ENCODE results near the gene USP28.

DNA sequence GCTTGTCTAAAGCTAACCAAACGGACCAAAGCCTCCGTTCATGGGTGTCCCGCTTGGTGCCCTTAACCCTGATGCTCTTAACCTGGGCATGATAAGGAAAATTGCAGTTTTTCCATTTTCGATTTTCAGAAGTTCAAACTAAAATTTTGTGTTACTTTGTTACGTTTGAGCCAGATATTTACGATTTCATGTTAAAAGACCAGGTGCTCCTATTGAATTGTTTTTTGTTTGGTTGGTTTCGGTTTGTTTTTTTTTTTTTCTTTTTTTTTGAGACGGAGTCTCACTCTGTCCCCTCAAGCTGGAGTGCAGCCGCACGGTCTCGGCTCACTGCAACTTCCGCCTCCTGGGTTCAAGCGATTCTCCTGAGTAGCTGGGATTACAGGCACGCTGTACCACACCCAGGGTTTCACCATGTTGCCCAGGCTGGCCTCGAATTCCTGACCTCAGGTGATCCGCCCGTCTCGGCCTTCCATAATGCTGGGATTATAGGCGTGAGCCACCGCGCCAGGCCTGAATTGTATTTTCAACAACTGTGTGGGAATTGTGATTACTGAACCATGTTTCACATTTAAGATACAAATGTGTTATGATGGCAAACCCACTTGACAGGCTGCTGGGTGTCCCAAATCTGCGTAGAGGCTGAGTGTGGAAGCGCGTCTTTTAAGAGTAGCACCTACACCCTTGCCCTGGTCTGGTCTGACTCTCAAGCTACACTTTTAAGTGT lies 864 bp upstream of the USP28 start:
- TF ChIP-seq, protein P1, sequence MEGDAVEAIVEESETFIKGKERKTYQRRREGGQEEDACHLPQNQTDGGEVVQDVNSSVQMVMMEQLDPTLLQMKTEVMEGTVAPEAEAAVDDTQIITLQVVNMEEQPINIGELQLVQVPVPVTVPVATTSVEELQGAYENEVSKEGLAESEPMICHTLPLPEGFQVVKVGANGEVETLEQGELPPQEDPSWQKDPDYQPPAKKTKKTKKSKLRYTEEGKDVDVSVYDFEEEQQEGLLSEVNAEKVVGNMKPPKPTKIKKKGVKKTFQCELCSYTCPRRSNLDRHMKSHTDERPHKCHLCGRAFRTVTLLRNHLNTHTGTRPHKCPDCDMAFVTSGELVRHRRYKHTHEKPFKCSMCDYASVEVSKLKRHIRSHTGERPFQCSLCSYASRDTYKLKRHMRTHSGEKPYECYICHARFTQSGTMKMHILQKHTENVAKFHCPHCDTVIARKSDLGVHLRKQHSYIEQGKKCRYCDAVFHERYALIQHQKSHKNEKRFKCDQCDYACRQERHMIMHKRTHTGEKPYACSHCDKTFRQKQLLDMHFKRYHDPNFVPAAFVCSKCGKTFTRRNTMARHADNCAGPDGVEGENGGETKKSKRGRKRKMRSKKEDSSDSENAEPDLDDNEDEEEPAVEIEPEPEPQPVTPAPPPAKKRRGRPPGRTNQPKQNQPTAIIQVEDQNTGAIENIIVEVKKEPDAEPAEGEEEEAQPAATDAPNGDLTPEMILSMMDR (conservative IDR thresholded peaks at IDR 0.05 in 1 of 2, IDR thresholded peaks at IDR 0.05 in 1 of 2; ENCODE audit: low read depth in 1 of 2, low read length in 2 of 2) = no peak
- no peak for TF ChIP-seq EZH2 (IDR thresholded peaks at IDR 0.05; ENCODE audit: low read length, missing control alignments)
